GM18526 (cell line): ENCODE data around the gene COL1A1.

Source experiments
- POLR2A ChIP-seq: IDR thresholded peaks from 3 replicates; pipeline ENCODE4 v1.6.1; 2011; ENCODE audit not compliant: insufficient read length; ENCODE audit errors: extremely low read depth

COL1A1 gene

DNA sequence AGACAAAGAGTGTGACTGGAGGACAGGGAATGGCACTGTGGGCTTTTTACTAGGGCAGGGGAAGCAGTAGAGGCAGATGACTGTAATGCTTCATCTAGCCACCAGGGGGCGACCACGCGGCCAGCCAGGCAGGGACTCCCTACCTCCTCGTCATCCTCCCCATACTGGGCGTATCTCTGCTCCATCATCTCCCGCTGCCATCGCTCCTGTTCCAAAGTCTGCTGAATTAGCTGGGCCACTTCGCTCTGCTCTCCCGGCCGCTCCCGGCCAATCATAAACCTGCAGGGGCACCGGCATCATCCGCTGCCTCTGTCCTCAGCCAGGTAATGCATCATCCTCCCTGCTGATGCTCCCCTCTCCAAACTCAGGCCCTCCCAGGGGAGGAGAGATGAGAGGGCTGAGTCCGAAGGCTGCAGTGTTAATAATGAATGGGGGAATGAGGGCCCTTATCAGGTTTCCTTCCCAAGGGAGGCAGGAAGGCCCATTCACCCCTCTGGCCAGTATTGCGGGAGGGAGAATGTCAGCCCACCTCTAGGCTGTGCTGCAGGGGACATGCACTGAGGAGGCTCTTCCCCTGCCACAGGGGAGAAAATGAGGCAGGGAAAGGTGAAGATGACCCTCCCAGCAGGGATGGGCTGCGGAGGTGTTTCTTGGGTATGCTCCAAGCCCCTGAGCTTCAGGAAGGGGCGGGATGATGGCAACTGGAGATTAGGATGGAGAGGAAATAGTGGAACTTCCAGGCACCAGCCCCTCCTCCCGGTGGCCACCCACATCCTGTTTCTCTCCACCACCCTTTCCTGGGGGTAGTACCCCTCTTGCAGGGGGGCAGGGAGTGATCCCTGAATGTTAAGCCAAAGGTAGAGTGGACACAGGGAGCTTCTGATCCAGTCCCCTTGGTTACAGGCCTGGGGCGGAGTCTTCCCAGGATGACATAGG, 61.2 kb downstream of the COL1A1 start:
- no peak for TF ChIP-seq POLR2A

DNA sequence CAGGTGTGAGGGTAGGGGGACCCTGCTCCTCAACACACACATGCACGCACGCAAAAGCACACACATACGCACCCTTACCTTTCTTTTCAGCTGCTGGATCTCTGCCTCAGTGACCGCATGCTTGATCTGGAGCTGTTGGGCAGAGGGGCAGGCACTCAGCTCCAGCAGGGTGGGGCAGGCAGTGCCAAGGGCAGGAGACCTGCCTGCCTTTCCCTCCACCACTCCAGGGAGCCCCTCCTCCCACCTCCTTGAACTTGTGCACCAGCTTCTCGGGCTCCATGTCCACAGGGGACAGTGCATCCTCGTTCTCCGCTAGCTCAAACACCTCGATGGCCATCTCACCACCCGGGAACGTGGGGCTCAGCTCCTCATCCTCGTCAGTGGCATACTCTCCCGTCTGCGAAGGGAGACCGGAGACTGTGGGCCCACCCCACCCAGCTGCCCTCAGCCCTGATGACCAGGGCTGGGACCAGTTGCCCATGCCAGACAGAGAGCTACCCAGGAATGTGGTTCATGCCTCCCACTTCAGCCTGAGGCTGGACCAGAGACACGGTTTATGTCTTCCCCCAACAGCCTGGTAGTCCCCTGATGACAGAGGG, 62.1 kb downstream of the COL1A1 start:
- no peak for TF ChIP-seq POLR2A

DNA sequence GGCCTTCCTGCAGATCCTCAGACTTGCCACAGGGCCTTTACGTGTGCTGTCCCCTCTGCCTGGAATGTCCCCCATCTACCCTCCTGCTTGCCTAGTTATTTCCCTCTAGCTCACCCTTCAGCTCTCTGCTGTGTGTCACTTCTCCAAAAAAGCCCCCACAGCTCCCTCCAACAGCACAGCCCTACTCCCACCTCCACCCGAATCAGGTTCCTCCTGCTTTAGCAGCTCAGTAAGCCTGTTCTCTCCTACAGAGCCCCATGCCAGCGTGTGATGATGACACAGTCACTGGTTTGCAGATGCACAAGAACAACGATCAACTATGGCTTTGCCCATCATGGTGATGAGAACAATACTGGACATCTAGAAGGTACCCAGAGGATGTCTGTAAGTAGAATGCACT, 64.4 kb downstream of the COL1A1 start:
- TF ChIP-seq POLR2A: no peak

- TF ChIP-seq POLR2A: no peak
Measured at GRCh38 chr17:50136096-50136687, 65.2 kb downstream of the COL1A1 start.

- no peak for TF ChIP-seq POLR2A
Measured at GRCh38 chr17:50135316-50136095, 65.9 kb downstream of the COL1A1 start.

- TF ChIP-seq POLR2A: no peak
Measured at GRCh38 chr17:50134206-50135110, 67.0 kb downstream of the COL1A1 start.

DNA sequence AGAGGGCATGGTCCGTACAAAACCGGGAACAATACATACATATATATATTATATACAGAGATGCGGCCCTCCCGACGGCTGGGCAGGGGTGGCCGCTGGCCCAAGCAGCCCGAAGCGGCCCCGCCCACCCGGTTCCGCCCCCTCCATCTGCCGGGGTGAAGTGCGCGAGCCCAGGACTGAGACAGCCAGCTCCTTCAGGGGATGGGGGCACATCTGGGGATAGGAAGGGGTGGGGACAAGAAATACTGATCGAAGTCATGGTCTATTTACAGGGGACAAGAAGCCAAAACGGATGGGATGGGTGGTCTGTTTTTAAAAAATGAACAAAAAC, 67.7 kb downstream of the COL1A1 start:
- TF ChIP-seq POLR2A: no peak
